HepG2 (cell line): Measurements from ENCODE around the gene CAT. TPM values are rescaled to one million over a fixed set of nuclear protein-coding genes. Genes with fewer than 3 reads are reported as not detected.

Source experiments
- ELF1 ChIP-seq: sonication (generic); formaldehyde crosslinking; IDR thresholded peaks from 2 replicates; pipeline ENCODE4 v1.4.0; 2020; ENCODE audit warnings: missing genetic modification reagents
- FIP1L1 ChIP-seq: fragments of 200-400 bp; formaldehyde crosslinking; IDR thresholded peaks from 2 replicates; pipeline ENCODE4 v1.6.1; 2018; ENCODE audit warnings: low read depth, mild to moderate bottlenecking, low read length, moderate library complexity, borderline replicate concordance; ENCODE audit not compliant: insufficient read depth
- GMEB1 ChIP-seq: sonication (generic); formaldehyde crosslinking; IDR thresholded peaks from 2 replicates; pipeline ENCODE4 v1.5.1; 2020; ENCODE audit warnings: missing genetic modification reagents, mild to moderate bottlenecking, borderline replicate concordance
- GPBP1L1 ChIP-seq: sonication (generic); formaldehyde crosslinking; IDR thresholded peaks from 2 replicates; pipeline ENCODE4 v1.5.0; 2020; ENCODE audit warnings: mild to moderate bottlenecking, missing genetic modification reagents
- GRHL1 ChIP-seq: sonication (generic); formaldehyde crosslinking; conservative IDR thresholded peaks from 2 replicates; pipeline ENCODE4 v1.8.0; 2022; ENCODE audit warnings: missing genetic modification reagents
- IRF9 ChIP-seq: sonication (generic); formaldehyde crosslinking; IDR thresholded peaks from 2 replicates; pipeline ENCODE4 v1.8.0; 2022; ENCODE audit warnings: missing genetic modification reagents, mild to moderate bottlenecking, borderline replicate concordance
- TCF7L2 ChIP-seq: IDR thresholded peaks from 2 replicates; pipeline ENCODE4 v1.6.1; 2011; ENCODE audit warnings: mild to moderate bottlenecking, low read depth, low read length, moderate library complexity
- XBP1 ChIP-seq: sonication (generic); formaldehyde crosslinking; IDR thresholded peaks from 2 replicates; pipeline ENCODE4 v1.5.0; 2020; ENCODE audit warnings: missing genetic modification reagents
- ZBTB7B ChIP-seq: sonication (generic); formaldehyde crosslinking; IDR thresholded peaks from 2 replicates; pipeline ENCODE4 v1.4.0; 2020; ENCODE audit warnings: missing genetic modification reagents
- polyA plus RNA-seq, 8 experiments: library from polyadenylated mRNA; depleted of rRNA in 3 of 8; stranded (reverse) in 7 of 8; unstranded in 1 of 8; fragments of >200 nt; fragmentation: Illumina TruSeq in 4 of 8; extraction: Trizol in 4 of 8; gene quantifications; 2 replicates each; pipeline versions ENCODE4 v1.2.1 to v1.2.3, GENCODE V29; 2011 to 2016; ENCODE audit warnings: low read depth in 4 of 8, missing spikeins in 1 of 8, mixed read lengths in 1 of 8; ENCODE audit not compliant: insufficient read depth in 1 of 8
- total RNA-seq, 5 experiments: library from RNA; depleted of rRNA; stranded (reverse); fragments of >200 nt; fragmentation: Illumina TruSeq; extraction: Trizol; gene quantifications; 2 replicates each; pipeline ENCODE4 v1.2.3, GENCODE V29; 2016; ENCODE audit warnings: low read depth in 1 of 5

Gene CAT
- total and polyA plus RNA-seq, 2 of the 13 experiments (the other 11 are each of a cell fraction or from before 2014, with no cell fraction given): 107 to 136 TPM

- TF ChIP-seq GPBP1L1 (CRISPR knock-in tag) (no peak), FIP1L1 (no peak), GRHL1 (CRISPR knock-in tag) (no peak), ZBTB7B (no peak), IRF9 (CRISPR knock-in tag) (no peak), ELF1 (CRISPR knock-in tag) (no peak), TCF7L2 (no peak), XBP1 (no peak), GMEB1 (CRISPR knock-in tag) (no peak)
These were observed 18.9 kb downstream of the CAT start (continued) for GRCh38 chr11:34457607-34458006.
